22Rv1 (cell line): ENCODE measurements around the gene EHHADH.

Source experiments
- H3K27ac ChIP-seq: fragments of 450-650 bp; 2 replicates; pipeline ENCODE4 v1.5.1; 2017
- ZFX ChIP-seq: fragments of 450-650 bp; IDR thresholded peaks from 2 replicates; pipeline ENCODE4 v1.6.1; 2017; ENCODE audit warnings: antibody characterized with exemption, borderline replicate concordance
- TF ChIP-seq, protein P1 (sequence below): fragments of 450-650 bp; IDR thresholded peaks from 2 replicates; pipeline ENCODE4 v1.5.1; 2017; ENCODE audit warnings: mild to moderate bottlenecking

The EHHADH gene

GRCh38 chr3:185153861-185154629 lies 99.8 kb downstream of the EHHADH start:
- no peak for TF ChIP-seq ZFX
- TF ChIP-seq, protein P1, sequence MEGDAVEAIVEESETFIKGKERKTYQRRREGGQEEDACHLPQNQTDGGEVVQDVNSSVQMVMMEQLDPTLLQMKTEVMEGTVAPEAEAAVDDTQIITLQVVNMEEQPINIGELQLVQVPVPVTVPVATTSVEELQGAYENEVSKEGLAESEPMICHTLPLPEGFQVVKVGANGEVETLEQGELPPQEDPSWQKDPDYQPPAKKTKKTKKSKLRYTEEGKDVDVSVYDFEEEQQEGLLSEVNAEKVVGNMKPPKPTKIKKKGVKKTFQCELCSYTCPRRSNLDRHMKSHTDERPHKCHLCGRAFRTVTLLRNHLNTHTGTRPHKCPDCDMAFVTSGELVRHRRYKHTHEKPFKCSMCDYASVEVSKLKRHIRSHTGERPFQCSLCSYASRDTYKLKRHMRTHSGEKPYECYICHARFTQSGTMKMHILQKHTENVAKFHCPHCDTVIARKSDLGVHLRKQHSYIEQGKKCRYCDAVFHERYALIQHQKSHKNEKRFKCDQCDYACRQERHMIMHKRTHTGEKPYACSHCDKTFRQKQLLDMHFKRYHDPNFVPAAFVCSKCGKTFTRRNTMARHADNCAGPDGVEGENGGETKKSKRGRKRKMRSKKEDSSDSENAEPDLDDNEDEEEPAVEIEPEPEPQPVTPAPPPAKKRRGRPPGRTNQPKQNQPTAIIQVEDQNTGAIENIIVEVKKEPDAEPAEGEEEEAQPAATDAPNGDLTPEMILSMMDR = no peak
- no peak overlapping the region for H3K27ac ChIP-seq

GRCh38 chr3:185153171-185153771 lies 100.6 kb downstream of the EHHADH start:
- TF ChIP-seq, protein P1 = no peak
- no peak for TF ChIP-seq ZFX
- H3K27ac ChIP-seq = peak overlapping the region; percentile 62

GRCh38 chr3:185152410-185153170 lies 101.3 kb downstream of the EHHADH start, which contains the start of gene C3orf70:
Gene C3orf70, minus strand, starts transcription at chr3:185153060. Its CDS starts 237 bp downstream, at chr3:185152823.
- peak within 1 kb of the TSS; percentile 62 for H3K27ac ChIP-seq
- TF ChIP-seq, protein P1 = no peak
- TF ChIP-seq ZFX = no peak

DNA sequence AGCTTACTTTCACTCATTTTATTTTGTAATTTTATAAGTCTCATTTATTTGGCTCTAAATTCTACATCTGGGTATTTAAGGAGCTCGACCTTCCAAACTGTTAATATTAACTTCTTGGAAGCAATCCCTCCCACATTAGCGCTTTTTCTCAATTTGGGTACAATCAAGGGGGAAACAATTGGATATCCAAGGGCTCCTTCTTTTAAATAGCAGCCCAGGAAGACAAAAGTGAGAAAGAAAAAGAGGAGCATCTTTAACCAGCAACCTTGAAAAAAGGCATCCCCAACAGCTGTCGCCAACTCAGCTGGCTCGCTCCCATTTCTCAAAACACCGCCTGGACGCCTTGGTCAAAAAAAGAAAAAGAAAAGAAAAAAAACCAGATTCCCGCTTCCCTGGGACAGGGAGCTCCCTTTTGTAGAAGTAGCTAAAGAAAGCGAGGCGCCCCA lies 101.9 kb downstream of the EHHADH start:
- peak overlapping the region; percentile 62; the same call in 1 of the 2 replicates for H3K27ac ChIP-seq
- TF ChIP-seq ZFX = no peak
- TF ChIP-seq, protein P1 = no peak

DNA sequence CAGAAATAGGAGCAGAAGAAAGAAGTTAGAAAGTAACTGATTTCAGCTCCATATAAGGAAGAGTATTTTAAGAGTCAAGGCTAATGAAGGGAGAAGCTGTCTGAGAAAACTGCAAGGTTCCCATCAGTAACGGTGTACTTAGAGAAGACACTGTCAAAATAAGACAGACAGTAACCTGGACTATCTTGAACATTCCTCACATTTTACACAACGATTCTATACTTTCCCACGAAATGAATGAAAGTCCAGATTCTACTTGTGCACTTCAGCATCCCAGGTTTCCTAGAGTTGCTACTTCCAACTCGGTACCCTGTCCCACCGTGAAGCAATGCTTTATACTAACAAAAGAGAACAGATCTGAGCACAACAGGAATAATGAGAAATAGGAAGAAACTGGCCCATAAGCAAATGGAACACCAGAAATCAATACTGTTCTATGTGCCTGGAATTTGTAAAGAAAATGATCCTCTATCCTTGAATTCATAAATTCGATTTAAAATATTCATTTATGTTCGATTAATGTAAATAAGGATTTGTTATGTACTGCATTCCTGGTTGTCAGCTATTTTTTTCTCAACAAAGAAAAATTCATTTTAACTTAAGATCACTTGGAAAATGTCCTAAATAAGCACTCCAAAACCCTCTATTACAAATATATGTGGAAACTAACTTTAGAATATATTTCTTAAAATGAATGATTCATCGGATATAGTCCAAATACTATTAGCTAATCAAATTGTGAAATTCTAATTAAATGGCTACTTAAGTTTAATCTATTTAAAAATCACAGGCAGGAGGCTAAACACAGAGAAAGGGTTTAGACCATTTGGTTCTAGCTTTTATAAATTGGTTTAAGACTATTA lies 102.5 kb downstream of the EHHADH start:
- TF ChIP-seq, protein P1 = no peak
- TF ChIP-seq ZFX = no peak
- H3K27ac ChIP-seq = no peak overlapping the region

DNA sequence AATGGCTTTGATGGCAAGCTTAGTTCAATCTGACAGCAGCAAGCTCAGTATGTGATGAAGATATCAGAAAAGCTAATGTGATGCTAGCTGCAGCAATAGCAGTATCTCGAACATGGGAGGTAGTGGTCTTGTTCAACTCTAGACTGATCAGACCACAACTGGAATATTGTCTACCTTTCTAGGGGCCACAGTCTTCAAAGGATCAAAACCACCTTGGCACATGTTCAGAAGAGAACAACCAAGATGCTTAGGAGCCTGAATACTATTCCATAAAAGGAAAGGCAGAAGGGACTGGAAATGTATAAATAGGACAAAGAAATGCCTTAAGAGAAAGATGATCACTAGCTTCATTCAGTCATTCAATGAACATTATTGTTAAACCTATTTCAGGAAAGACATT lies 103.3 kb downstream of the EHHADH start:
- TF ChIP-seq, protein P1 = no peak
- no peak for TF ChIP-seq ZFX
- no peak overlapping the region for H3K27ac ChIP-seq
